Right cardiac atrium (tissue), 5 donors: ENCODE measurements around the gene SLC30A2. TPM values are rescaled to one million over a fixed set of nuclear protein-coding genes. Genes with fewer than 3 reads are reported as not detected.

Experiments
- ATAC-seq, 2 donors: fragments of 200-7000 bp; cut with Tn5 transposase; one replicate each; pipeline versions ENCODE4 v1.8.0 to v1.9.1; 2020; ENCODE audit warnings: moderate library complexity in 2 of 2, mild to moderate bottlenecking in 1 of 2
- DNase-seq, 3 donors: peaks; one replicate each; pipeline ENCODE4 v3.0.0-alpha.2; 2020
- H3K27ac ChIP-seq: one replicate; pipeline ENCODE4 v1.5.1; 2013; ENCODE audit warnings: mild to moderate bottlenecking, low read length, control low read depth, moderate library complexity
- H3K27me3 ChIP-seq: one replicate; pipeline ENCODE4 v1.6.1; 2013; ENCODE audit not compliant: control insufficient read depth, insufficient read depth
- H3K4me1 ChIP-seq: one replicate; pipeline ENCODE4 v1.6.1; 2013; ENCODE audit warnings: low read length; ENCODE audit not compliant: control insufficient read depth, insufficient read depth
- H3K4me3 ChIP-seq: one replicate; pipeline ENCODE4 v1.5.1; 2013; ENCODE audit warnings: low read length, control low read depth
- H3K9me3 ChIP-seq: one replicate; pipeline ENCODE4 v1.6.1; 2013; ENCODE audit warnings: low read length; ENCODE audit not compliant: control insufficient read depth
- WGBS: extraction: QIAGEN DNeasy Blood & Tissue Kit; methylation state at CpG from one replicate; pipeline ENCODE4 v1.1.7; 2013; 5-methylcytosine and 5-hydroxymethylcytosine counted together
- intact Hi-C, 4 donors: fragments of 100-400 bp; cut with DNase I; formaldehyde crosslinking; loops; one replicate each; pipeline versions ENCODE4 v1.11.0 to v1.14.0; 2022 to 2023
- polyA plus RNA-seq: library from polyadenylated mRNA; stranded (reverse); fragments of 200-250 nt; gene quantifications from one replicate; pipeline ENCODE4 v1.2.3, GENCODE V29; 2013
- total RNA-seq, 4 donors: library from RNA; stranded (reverse); fragmentation: NEBNext Ultra II Directional; extraction: Animal tissue kit (Norgen Biotek cat#: 25700); gene quantifications; one replicate each; pipeline ENCODE4 v1.2.1, GENCODE V29; 2021
- donor health status: healthy with polysubstance abuse.
- donor health status: DM: no; HTN: yes; CAD: no.
- donor health status: DM: no; HTN: no; CAD: no.
- donor health status: DM: no; HTN: yes; CAD: no; lungs with severe emphysema.
- donor health status: DM: yes; HTN: yes; CAD: no.

SLC30A2 gene
- total and polyA plus RNA-seq, 5 donors: 0.24 to 0.48 (median 0.37) TPM

DNA sequence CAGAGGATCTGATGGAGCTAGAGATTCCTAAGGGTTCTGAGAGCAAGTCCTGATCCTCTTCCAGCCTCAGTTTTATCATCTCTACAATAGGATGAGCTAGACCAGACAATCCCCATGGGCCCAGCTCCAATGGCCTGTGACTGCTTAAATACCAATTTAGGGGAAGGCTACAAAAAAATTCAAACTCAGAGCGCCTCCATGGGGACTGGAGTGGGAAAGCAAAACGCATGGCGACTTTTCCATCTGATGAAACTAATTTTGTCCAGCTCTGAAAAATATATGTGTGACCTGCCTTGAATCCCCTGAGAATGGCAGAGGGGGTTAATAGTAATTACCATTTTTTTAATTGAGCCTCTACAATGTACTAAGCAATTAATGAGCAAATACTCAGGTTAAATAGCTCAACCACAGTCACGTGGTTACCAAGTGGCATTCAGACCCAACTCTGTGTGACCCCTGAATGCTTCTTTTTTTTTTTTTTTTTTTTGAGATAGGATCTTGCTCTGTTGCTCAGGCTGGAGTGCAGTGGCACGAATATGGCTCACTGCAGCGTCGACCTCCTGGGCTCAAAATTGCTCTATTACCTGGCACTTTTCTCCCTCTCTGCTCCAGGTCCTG, 15.9 kb downstream of the SLC30A2 start:
- no peaks in the 10 kb centered on the region for H3K4me1 ChIP-seq
- DNase-seq: no peak
- intact Hi-C loops: loop anchor here in 3 of 4 donors (5.0 to 10.0 kb wide), 3 partner anchors 115 to 1325 kb away; no protein-coding TSS in a partner anchor
- no peaks in the 10 kb centered on the region for H3K27me3 ChIP-seq
- 82% methylated on average over 7 of the region's 7 CpGs for WGBS
- no peak overlapping the region for H3K27ac ChIP-seq
- no peak overlapping the region for H3K4me3 ChIP-seq
- no peaks in the 10 kb centered on the region for H3K9me3 ChIP-seq
- no peak for ATAC-seq

DNA sequence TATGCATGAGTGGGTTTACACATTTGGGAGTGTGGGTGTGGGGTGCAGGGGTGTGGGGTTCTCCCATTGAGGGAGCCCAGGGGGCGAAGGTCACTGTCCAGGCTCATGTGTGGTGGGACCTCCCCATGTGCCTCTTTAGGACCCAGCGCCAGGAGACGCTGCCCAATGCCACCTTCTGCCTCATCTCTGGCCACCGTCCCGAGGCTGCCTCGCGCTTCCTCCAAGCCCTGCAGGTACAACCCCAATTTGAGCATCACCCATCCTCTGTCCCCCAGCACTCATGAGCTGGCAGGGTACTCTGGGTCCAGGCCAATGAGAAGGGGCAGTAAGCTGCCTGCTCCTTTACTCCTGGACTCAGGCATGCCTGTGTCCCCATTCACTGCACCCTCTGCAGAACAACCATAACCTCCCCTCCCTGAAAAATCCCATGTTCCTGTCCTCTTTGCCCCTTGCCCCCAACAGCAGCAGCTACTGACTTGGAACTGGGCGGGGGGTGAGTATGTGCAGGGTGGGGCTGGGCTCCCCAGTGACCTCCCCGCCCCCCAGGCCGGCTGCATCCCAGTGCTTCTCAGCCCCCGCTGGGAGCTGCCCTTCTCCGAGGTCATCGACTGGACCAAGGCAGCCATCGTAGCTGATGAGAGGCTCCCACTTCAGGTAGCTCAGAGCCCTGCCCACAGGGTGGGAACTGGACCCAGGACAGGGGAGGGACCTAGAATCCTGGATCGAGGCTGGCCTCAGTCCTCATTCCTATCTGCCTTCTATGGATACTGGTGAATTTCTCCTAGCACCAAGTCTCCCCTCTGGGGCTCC, 16.7 kb downstream of the SLC30A2 start:
- intact Hi-C loops: no loop called here
- ATAC-seq: no peak
- H3K27ac ChIP-seq: no peak overlapping the region
- no peaks in the 10 kb centered on the region for H3K27me3 ChIP-seq
- whole genome bisulfite sequencing: 76% methylated on average over 15 of the region's 15 CpGs
- H3K4me1 ChIP-seq: no peaks in the 10 kb centered on the region
- no peaks in the 10 kb centered on the region for H3K9me3 ChIP-seq
- no peak for DNase-seq
- no peak overlapping the region for H3K4me3 ChIP-seq

DNA sequence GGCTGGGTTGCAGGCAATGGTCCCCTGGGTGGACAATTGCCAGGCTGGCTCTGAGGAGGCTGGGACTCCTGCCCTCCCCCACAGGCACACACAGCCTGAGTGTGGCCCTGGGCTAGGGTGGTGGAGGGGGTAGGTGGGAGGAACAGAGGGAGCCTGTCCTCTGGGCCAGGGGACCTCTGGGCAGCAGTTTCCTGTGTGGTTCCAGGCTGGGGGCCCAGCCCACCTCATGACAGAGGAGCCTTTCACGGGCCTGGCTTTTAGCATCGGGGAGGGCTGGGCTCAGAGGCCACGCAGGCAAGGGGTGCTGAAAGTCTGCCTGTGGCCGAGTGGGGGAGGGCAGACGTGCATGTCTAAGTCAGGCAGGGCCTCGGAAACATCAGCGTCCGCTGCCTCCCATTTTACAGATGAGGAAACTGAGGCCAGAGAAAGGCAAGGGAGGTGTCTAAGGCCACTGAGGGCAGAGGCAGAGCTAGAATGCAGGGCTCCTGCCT, 17.4 kb downstream of the SLC30A2 start:
- H3K9me3 ChIP-seq: no peaks in the 10 kb centered on the region
- no peak overlapping the region for H3K27ac ChIP-seq
- no peaks in the 10 kb centered on the region for H3K27me3 ChIP-seq
- ATAC-seq (no peak), DNase-seq (no peak)
- intact Hi-C loops: no loop called here
- no peak overlapping the region for H3K4me3 ChIP-seq
- WGBS: 73% methylated on average over 8 of the region's 8 CpGs
- no peaks in the 10 kb centered on the region for H3K4me1 ChIP-seq

DNA sequence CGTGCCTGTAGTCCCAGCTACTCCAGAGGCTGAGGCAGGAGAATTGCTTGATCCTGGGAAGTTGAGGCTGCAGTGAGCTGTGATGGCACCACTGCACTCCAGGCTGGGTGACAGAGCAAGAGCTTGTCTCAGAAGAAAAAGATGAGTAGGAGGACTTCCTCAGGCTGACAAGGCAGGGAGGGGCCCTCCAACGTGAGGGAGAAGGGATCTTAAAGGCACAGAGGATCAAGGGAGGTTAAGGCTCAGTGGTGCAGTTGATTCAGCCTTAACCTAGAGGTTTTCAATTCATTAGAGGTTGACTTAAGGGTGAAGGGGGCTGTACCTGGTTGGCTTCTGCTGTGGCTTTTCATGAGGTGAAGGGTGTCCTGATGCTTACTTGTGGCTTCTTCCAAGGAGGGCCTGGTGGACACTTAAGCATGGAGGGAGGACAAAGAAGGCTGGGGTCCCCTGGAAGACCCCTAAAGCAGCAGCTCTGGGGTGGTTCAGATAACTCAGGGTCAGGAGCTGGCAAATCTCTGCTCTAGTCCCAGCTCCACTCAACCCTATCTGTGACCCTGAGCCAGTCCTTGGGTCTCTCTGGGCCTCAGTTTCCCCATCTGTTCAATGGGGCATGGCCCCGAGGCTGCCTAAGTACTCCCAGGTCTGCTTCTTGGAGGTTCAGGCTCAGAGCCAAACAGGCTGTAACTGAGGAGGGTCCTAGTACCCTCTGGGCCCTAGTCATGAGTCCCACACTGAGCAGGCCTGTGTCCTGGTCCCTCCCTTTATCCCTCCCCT, 18.0 kb downstream of the SLC30A2 start:
- H3K4me1 ChIP-seq: no peaks in the 10 kb centered on the region
- WGBS: 40% methylated on average over 3 of the region's 3 CpGs
- intact Hi-C loops: no loop called here
- H3K27me3 ChIP-seq: no peaks in the 10 kb centered on the region
- ATAC-seq (no peak), DNase-seq (peak in 1 of 3 donors; percentile 19)
- no peak overlapping the region for H3K27ac ChIP-seq
- no peak overlapping the region for H3K4me3 ChIP-seq
- no peaks in the 10 kb centered on the region for H3K9me3 ChIP-seq

DNA sequence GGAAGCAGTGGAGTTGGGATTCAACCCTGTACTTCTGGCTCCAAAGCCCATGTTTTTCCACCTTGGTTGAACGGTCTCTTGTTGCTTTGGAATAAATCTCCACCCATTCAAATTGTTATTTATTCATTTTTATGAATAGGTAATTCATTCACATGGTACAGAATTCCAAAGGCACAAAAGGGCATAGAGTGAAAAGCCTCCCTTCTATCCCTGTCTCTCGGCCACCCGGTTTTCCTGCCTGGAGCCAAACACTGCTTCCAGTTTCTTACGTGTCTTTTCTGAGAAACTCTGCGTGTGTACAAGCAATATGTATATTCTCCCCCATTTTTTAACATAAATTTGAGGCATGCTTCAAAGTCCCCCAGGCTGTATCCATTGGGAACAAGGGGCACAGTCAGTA, 20.4 kb downstream of the SLC30A2 start:
- Histone ChIP-seq H3K27ac (no peak overlapping the region), H3K4me1 (peaks cover 10% of the 10 kb centered on the region), H3K4me3 (no peak overlapping the region), H3K9me3 (no peaks in the 10 kb centered on the region), H3K27me3 (no peaks in the 10 kb centered on the region)
- 65% methylated on average over 5 of the region's 5 CpGs for WGBS
- ATAC-seq: no peak
- peak in 1 of 3 donors; percentile 5 for DNase-seq
- intact Hi-C loops: no loop called here

DNA sequence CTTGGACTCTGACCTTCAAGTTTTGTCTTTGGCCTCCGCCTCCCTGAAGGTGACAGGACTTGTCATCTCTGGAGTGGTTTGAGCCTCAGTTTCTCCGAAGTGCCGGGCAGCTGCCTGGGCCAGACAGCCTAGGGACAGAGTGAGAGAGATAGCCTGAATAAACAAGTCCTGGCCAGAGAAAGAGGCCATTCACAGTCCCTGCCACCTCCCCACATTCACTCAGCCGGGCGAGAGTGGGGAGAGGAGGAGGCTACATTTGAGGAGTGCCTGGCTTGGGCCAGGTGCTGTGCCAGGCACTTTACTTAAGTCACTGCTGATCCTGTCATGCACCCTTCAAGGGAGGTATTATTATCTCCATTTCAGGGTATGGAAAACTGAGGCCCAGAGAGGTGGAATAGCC, 20.9 kb downstream of the SLC30A2 start:
- peaks cover 10% of the 10 kb centered on the region for H3K4me1 ChIP-seq
- intact Hi-C loops: no loop called here
- ATAC-seq: no peak
- 66% methylated on average over 5 of the region's 5 CpGs for WGBS
- H3K4me3 ChIP-seq: no peak overlapping the region
- DNase-seq: no peak
- no peaks in the 10 kb centered on the region for H3K9me3 ChIP-seq
- no peaks in the 10 kb centered on the region for H3K27me3 ChIP-seq
- H3K27ac ChIP-seq: no peak overlapping the region

DNA sequence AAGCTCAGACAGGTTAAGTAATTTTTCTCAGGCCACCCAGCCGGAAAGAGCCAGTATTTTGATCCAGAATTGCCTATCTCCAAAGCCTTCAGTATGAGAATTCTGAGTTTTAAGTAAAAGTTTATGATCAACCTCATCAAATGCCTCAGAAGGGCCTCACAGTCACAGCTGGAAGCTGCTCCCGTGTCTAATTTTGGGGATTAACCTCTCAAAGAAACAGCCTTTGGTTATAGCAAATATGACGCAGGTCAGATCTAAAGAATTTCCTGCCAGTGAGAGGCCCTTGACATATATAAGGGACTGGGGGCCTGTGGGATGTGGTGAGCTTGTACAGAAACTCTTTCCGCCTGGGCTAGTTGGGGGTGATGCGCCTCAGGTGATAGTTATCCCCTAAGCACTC, 22.1 kb downstream of the SLC30A2 start:
- no peak overlapping the region for H3K4me3 ChIP-seq
- H3K4me1 ChIP-seq: peaks cover 10% of the 10 kb centered on the region
- no peak overlapping the region for H3K27ac ChIP-seq
- intact Hi-C loops: no loop called here
- no peaks in the 10 kb centered on the region for H3K27me3 ChIP-seq
- ATAC-seq (no peak), DNase-seq (no peak)
- H3K9me3 ChIP-seq: no peaks in the 10 kb centered on the region
- 82% methylated on average over 5 of the region's 5 CpGs for WGBS

DNA sequence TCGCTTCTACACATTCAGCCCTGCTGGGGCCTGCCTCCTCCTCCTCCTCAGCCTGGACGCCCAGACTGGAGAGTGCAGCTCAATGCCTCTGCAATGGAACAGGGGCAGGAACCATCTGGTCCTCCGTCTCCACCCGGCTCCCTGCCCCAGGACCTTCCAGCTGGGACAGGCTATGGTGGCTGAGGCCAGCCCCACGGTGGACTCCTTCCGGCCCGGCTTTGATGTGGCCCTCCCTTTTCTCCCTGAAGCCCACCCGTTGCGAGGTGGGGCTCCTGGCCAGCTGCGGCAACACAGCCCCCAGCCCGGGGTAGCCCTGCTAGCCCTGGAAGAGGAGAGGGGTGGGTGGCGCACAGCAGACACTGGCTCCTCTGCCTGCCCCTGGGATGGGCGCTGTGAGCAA, 22.9 kb downstream of the SLC30A2 start:
- Histone ChIP-seq H3K27ac (no peak overlapping the region), H3K4me1 (peaks cover 10% of the 10 kb centered on the region), H3K27me3 (no peaks in the 10 kb centered on the region), H3K4me3 (no peak overlapping the region), H3K9me3 (no peaks in the 10 kb centered on the region)
- DNase-seq (peak in 1 of 3 donors; percentile 36), ATAC-seq (peak in 1 of 2 donors; percentile 6)
- intact Hi-C loops: no loop called here
- 71% methylated on average over 13 of the region's 13 CpGs for WGBS

DNA sequence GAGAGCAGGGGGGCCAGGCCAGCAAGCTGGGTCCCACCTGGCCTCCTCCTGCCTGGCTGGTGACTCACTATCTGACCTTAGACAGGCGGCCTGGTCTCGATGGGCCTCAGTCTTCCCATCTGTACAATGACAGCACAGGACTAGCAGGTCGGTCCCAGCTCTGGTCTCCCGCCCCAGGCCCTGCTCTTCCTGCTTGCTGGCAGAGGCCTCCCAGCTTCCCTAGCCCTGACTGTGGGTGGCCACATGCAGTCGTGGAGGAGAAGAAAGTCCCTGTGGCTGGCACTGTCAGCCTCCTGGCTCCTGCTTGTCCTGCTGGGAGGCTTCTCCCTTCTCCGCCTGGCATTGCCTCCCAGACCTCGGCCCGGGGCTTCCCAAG, 23.5 kb downstream of the SLC30A2 start:
- WGBS: 62% methylated on average over 8 of the region's 8 CpGs
- no peaks in the 10 kb centered on the region for H3K9me3 ChIP-seq
- ATAC-seq: peak; percentile 3 to 10
- no peaks in the 10 kb centered on the region for H3K27me3 ChIP-seq
- peak overlapping the region; percentile 33 for H3K27ac ChIP-seq
- DNase-seq: peak in 1 of 3 donors; percentile 50
- H3K4me1 ChIP-seq: peaks cover 10% of the 10 kb centered on the region
- intact Hi-C loops: no loop called here
- no peak overlapping the region for H3K4me3 ChIP-seq

DNA sequence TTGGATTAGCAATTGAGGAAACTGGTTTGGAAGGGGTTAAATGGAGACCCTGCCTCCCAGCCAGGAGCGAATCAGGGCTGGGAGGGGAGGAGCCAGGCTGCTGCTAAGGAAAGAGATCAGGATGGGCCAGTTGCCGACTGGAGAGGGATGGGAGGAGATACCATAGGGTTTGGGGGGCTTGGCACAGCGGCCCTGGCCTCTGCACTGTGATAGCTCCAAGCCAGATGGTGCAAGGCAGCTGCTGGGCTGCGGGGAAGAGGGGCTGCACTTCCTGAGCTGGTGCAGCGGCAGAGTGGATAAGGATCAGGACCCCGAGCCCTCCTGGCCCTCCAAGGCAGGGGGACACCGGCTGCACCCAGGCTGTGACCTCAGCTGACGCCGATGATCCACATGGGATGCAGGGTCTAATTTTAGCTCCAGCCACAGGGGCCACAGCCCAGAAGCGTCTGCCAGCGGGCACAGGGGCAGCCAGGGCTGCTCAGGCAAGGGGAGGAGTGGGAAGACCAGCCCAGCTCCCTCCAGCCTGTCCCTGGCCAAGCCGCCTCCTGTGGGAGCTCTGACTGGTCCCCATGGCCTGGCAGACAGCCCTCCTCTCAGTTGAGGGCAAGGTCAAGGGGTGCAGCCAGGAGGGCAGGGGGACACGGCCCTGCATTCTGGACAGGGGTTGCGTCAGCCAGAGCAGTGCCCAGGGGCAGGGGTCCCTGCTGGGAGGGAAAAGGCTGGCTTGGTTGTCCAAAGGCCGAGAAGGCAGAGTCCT, 24.1 kb downstream of the SLC30A2 start, which contains the start of gene EXTL1:
TSS of gene EXTL1 (plus strand) at position 129 of the 757 bp plus-strand sequence. CDS start 872 bp downstream, outside the sequence.
- peak within 1 kb of the TSS; percentile 33 for H3K27ac ChIP-seq
- H3K9me3 ChIP-seq: no peaks in the 10 kb centered on the region
- 16% methylated on average over 15 of the region's 15 CpGs for WGBS
- peaks cover 15% of the 10 kb centered on the region for H3K4me1 ChIP-seq
- intact Hi-C loops: no loop called here
- ATAC-seq: peak; percentile 79 to 86
- H3K27me3 ChIP-seq: no peaks in the 10 kb centered on the region
- H3K4me3 ChIP-seq: no peak within 1 kb of the TSS
- peak; percentile 58 to 90 (median 82) for DNase-seq
